ENCODE measurements around the gene ACAD10.

DNA sequence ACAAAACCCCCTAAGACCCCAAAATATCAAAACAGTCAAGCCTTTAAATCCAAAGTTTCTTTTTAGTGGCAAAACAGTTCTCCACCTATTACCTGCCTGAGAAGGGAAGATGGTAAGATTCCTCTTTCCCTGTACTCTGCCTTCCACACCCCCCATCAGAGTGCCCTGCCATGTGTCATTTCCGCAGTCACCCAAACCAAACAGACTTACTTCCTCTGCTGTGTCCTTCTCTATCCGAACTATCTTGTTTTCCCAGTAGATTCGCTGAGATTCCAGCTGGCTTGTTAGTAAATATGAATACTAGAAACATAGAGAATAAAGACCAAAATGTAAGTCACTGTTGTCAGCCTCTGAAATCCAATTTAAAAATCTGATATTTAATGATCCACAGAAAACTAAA, 30.5 kb upstream of the ACAD10 start:
- TF ChIP-seq TEAD1 (CRISPR knock-in tag; IDR thresholded peaks at IDR 0.05) (no peak), AFF4 (CRISPR knock-in tag; IDR thresholded peaks at IDR 0.05; ENCODE audit: borderline replicate concordance) (no peak), RELA (CRISPR knock-in tag; IDR thresholded peaks at IDR 0.05; ENCODE audit: borderline replicate concordance) (no peak), NFYB (CRISPR knock-in tag; conservative IDR thresholded peaks at IDR 0.05; ENCODE audit: low read depth) (no peak), ZNF219 (CRISPR knock-in tag; IDR thresholded peaks at IDR 0.05; ENCODE audit: borderline replicate concordance) (no peak), MAX (CRISPR knock-in tag; IDR thresholded peaks at IDR 0.05) (no peak), ZNF138 (CRISPR knock-in tag; conservative IDR thresholded peaks at IDR 0.05) (no peak), SP1 (CRISPR knock-in tag; conservative IDR thresholded peaks at IDR 0.05) (no peak), ZNF423 (CRISPR knock-in tag; IDR thresholded peaks at IDR 0.05) (no peak)
- TF ChIP-seq, protein P1, sequence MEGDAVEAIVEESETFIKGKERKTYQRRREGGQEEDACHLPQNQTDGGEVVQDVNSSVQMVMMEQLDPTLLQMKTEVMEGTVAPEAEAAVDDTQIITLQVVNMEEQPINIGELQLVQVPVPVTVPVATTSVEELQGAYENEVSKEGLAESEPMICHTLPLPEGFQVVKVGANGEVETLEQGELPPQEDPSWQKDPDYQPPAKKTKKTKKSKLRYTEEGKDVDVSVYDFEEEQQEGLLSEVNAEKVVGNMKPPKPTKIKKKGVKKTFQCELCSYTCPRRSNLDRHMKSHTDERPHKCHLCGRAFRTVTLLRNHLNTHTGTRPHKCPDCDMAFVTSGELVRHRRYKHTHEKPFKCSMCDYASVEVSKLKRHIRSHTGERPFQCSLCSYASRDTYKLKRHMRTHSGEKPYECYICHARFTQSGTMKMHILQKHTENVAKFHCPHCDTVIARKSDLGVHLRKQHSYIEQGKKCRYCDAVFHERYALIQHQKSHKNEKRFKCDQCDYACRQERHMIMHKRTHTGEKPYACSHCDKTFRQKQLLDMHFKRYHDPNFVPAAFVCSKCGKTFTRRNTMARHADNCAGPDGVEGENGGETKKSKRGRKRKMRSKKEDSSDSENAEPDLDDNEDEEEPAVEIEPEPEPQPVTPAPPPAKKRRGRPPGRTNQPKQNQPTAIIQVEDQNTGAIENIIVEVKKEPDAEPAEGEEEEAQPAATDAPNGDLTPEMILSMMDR (IDR thresholded peaks at IDR 0.05) = no peak
- TF ChIP-seq, protein P2, sequence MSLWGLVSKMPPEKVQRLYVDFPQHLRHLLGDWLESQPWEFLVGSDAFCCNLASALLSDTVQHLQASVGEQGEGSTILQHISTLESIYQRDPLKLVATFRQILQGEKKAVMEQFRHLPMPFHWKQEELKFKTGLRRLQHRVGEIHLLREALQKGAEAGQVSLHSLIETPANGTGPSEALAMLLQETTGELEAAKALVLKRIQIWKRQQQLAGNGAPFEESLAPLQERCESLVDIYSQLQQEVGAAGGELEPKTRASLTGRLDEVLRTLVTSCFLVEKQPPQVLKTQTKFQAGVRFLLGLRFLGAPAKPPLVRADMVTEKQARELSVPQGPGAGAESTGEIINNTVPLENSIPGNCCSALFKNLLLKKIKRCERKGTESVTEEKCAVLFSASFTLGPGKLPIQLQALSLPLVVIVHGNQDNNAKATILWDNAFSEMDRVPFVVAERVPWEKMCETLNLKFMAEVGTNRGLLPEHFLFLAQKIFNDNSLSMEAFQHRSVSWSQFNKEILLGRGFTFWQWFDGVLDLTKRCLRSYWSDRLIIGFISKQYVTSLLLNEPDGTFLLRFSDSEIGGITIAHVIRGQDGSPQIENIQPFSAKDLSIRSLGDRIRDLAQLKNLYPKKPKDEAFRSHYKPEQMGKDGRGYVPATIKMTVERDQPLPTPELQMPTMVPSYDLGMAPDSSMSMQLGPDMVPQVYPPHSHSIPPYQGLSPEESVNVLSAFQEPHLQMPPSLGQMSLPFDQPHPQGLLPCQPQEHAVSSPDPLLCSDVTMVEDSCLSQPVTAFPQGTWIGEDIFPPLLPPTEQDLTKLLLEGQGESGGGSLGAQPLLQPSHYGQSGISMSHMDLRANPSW (CRISPR knock-in tag; conservative IDR thresholded peaks at IDR 0.05; ENCODE audit: low read depth) = no peak
- TF ChIP-seq, protein P3, sequence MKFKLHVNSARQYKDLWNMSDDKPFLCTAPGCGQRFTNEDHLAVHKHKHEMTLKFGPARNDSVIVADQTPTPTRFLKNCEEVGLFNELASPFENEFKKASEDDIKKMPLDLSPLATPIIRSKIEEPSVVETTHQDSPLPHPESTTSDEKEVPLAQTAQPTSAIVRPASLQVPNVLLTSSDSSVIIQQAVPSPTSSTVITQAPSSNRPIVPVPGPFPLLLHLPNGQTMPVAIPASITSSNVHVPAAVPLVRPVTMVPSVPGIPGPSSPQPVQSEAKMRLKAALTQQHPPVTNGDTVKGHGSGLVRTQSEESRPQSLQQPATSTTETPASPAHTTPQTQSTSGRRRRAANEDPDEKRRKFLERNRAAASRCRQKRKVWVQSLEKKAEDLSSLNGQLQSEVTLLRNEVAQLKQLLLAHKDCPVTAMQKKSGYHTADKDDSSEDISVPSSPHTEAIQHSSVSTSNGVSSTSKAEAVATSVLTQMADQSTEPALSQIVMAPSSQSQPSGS (CRISPR knock-in tag; IDR thresholded peaks at IDR 0.05; ENCODE audit: borderline replicate concordance, low read depth) = no peak
